HG03558 (cell line): Measurements from ENCODE around the gene MCTP2.

Experiments used
- ATAC-seq: cut with Tn5 transposase; IDR thresholded peaks from one replicate; pipeline ENCODE4 v1.9.1; 2021; ENCODE audit warnings: moderate number of reproducible peaks; ENCODE audit not compliant: unreplicated experiment; ENCODE audit errors: extremely low read depth

The MCTP2 gene

DNA sequence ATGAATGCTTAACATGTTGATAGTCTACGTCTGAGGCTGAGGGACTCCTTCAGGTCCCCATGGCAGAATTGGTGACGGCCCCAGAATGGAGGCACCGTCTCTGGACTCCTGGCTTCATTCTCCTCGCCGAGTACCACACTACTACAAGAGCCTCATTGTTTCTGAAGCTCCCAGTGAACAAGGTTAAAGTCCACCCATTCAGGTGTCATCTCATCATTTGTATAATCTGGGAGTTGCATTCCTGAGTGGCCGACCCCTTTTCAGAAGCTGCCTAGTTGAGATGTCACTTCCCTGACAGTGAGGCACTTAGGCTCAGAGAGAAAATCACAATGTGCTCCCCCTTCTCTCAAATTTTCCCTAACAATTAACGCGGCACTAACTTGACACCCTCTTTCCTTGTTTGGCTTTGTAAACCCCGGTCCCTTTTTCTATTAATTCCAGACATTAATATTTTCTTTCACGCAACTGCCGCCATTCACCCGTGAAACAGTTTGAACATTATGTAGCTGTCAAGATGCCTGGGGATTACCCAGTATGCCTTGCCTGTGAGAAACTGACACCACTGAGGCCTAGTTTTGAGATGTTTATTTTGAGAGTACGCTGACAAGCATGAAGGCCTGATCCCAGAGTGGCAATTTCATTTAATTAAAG is 105.6 kb downstream of the MCTP2 start:
- no peak for ATAC-seq

DNA sequence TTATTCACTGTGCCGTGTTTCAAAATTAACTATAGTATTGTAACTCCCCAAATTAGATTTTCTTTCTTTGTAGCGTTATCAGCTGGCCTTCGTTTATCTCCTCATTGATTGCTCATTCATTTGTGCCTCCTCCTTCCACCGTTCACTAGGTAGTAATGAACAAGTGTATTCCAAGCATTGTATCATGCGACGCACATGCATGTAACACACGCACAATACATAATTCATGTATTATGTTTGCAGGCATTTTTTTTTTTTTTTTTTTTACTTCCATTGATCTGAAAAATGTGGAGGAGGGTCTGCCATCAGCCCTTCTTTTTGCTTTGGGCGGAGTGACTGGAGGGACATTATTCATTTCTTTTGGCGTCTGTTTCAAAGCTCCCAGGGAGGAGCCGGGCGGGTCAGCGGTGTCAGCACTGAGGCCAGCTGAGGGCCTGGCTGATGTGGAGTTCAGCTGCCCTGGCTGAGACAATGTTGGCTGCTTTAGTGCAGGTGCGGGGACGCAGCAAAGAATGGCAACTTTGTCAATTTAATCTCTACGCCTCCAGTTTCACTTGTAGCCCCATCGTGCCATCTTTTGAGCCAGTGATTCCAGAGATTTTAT is 107.0 kb downstream of the MCTP2 start:
- no peak for ATAC-seq

DNA sequence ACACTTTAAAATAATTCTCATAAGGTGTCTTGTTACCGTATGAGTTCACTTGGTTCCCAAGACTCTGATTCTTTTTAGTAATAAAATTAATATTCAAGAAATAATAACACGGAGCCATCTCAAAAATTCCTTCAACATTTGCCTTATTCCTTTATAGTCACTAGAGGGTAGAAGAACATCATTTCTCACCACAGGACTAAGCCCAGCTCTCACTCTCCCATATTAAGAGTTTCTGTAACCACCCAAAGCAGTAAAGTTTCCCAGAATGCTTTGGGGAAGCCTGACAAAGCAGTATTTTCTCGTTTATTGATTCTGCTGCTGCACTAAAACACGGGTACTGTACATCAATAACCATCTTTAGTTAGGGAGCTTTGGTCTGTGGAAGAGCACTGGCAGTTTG is 114.9 kb downstream of the MCTP2 start:
- no peak for ATAC-seq

DNA sequence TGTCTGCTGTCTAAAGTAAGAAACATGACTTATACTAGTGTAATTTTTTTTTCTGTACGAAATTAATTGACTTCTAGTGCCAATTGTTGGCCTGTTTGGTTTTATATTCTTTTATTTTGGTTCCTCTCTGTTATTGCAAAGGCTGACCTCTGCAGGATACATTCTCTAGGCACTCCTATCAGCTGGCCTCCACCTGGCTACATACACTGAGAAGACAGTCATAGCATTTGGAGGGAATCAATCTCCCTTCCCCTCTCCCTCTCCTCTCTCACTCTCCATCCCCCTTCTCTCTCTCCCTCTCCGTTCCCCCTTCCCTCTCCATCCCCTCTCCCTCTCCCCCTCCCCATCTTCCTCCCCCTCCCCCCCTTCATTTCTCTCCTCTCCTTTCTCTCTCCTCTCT is 116.7 kb downstream of the MCTP2 start:
- ATAC-seq = no peak

DNA sequence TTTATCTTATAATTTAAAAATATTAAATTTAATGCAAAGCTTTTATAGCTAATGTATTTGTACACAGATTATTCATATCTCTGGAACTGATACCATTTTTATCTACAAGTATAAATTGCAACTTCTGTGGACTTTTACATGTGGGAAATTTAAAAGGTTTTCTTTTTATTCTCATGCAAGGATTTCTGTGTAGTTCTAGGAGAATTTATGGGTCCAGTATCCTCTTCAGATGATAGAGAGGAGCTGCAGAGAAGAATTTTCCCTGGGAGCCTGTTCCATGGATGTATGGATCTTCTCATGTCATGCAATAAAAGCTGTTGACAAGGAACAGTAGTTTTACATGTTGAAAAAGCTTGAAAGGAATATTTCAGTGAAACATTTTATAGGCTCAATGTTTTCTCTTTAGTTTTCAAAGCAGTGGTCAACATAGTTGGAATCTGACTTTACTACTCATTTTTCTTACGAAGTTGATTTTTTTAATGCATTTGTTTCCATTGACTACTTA is 119.7 kb downstream of the MCTP2 start:
- no peak for ATAC-seq

DNA sequence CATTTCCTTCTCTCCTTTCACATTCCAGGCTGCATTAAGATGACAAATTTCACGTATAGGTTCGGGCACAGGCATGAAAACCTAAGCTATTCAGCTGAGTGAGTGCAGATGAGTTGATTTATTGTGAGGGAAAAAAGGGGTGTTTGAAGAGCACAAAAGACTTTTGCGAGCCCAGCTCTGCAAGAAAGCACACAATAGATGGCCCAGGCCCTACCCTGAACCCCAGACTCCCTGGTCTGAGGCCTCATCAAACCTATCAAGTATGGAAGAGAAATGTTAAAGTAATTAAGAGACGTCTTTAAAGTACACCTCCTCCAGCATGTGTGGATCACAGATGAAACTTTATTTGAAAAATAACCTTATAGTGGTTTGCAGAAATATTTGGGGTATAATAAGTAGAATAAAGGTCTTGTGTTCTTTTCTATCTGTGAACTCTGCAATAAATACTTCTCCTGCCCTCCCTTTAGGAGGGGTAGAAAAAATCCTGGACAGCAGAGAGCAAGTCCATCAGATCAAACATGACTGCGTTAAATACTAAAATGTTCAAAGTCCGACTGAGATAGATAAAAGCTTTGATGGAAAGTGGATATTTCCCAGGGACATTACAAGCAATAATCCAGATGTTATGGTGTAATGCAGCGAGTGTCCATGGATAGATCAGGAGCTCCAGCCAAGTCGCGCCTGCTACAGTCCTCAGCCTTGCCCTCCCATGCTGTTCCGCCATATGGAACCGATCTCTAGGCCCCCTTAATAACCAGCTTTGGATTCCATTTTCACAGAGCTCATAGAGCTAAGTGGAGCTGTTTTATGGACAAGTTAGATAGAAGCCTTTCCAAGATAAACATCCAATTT is 121.5 kb downstream of the MCTP2 start:
- no peak for ATAC-seq

DNA sequence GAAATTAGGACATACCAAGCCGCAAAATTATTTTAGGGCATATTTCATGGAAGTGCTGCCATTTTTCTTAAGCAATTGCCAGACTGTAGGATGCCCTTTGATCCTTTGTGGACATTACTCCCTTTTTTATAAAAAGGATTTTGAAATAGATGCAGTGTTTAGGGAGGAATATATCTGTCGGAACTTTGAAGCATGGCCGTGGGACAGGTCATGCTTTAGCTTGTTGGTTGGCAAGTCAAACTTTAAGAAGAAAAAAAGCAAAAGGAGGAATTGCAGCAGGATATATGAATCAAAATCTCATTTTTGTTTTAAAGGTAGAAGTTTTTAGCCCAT is 122.1 kb downstream of the MCTP2 start:
- no peak for ATAC-seq

DNA sequence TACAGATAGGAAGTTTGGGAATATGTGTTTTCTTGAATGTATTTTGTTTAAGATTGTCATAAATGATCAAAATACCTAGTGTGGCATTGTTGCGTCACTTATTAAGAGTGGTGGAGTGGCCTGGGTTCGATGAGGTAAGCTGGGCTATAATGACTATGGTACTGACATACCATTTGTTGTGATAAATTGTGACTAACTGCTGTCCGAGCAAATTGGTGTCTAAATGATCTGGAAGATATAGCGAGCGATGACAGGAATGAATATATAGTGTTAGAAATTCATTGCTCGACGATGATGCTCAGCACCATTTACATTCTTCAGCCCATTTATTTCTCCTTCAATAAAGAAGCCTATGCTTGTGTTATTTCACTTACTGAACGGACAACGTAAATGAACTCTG is 123.3 kb downstream of the MCTP2 start:
- no peak for ATAC-seq

DNA sequence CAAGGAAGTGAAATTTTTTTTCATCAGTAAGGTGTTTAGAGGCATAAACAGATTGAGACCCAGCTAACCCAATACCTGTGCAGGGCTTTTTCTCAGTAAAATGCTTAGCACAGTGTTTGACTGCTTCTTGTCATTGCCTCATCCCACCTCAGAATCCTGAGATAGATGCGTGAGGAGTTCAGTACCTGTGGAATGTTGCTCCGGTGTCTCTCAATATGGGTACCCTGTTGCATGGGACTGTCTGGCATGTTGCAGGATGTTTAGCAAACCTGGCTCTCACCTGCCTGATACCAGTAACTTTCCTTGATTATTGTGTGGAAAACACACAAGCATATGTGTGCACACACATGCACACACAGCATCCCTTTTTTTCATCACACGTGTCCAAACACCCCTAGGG is 128.4 kb downstream of the MCTP2 start:
- ATAC-seq = no peak

DNA sequence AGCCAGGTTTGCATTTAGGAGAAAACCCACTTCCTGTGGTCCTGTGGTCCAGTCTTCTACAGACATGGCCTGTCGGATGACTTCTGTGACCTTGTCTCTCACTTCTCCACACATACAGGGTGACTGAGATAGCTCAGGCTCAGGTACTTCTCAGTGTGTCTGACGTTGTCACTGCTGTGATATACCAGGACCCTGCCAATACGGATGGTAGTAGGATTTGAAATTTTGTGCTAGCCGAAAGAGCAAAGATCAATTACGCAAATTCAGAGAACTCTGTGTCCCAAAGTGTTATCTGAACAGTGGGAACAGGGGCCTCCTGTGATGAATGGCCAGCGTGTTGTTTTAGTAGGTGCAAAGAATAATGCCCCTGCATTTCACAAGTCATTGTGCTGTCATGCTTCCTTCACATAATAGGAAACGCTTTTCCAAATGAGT is 128.9 kb downstream of the MCTP2 start:
- ATAC-seq = no peak

DNA sequence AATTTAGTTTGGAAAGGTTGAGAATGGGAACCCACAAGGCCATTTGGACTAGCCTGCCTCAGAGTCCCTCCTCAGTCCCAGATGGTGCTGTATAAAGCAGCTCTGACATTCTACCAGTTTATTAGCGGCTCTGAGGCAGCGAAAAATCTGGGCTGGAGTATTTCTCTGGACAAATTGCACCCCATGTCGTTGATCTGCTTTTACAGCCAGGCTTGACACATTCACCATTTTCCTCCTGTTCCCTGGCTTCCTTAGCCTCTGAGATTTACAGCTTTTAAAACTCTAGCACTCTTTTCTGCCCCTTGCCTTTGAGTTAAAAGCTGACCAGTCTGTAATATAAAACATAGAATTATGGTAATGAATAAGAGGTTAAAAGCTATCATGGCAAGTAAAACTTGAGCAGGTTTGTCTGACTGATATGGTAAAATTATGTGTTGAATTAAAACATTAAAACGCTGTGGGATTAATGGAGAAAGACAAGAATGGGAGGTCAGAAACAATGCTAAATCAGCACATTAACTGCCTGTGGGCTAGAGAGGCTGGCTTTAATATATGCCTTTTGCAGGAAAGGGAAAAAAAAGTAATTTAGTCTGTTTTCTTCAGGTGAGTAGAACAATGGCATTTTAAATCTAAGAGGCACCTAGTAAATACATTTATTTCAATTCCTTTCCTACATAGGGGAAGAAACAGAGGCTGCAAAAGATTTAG is 131.2 kb downstream of the MCTP2 start:
- ATAC-seq = no peak

DNA sequence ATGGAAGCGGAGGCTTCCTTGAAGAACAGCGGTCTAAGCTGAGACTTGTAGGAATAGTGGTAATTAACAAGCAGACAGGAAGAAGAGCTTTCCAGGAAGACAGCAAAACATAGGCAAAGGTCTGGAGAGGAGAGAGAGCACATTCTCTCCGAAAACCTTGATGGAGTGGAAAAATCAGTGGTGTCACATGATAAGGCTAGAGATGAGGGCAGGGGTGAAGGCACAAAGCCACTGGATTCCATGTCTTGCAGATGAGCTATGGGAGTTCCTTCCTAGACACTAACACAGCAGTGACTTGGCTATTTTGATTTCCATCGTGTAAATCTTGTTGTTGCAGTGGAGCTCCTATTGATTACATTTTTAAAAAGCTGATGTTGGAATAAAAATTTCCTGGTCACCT is 132.0 kb downstream of the MCTP2 start:
- no peak for ATAC-seq

DNA sequence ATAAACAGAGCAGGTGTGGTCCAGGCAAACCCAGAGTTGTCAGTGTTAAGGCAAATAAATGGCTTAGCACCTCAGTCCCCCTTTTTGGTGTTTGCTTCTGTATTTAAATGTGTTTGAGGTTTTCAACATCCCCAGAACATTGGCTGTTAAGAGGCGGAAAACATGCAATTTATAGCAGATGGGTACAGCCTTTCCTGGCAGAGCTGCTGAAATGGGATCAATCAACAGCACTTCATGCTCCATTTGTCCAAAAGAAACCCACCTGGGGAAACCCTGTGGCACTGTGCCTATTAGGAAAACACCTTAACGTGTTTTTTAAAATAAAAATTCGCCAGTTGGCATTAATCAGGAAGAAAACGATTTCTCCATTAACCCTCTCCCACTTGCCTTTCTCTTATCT is 135.4 kb downstream of the MCTP2 start:
- no peak for ATAC-seq

DNA sequence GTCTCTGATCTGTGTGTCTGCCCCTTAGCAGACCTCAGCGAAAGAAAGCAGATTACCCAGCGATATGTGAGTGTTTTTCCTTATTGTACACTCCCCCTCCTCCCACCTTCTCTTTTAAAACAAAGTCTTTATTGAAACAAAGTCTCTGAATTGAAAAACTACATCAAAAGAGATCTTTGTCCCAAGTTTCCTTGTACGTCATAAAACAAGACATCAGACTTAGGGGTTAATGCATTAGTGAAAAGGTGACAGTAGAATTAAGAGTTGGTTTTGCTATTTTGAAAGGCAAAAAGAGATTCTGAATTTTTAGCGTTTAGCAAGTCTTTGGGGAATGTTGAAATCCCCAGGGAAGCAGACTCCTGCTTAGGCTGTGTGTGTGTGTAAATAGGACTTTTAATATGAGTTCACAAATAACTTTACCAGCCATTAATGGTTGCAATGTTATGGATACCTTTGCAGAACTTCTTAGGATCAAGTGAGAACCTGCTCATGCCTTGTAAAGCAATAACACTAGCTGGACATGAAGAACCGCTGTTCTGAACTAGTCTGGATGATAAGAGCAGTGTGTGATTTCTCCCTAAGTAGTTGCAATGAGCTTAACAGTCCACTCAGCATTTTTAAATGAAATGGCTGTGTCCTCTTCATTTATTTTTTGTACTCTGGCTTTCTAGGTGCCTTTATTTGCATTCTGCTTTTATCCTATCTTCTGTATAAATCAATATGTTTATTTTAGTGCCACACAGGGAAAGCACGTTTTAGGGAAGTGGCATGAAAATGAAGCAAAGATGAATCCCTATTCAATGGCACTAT is 136.6 kb downstream of the MCTP2 start:
- no peak for ATAC-seq

DNA sequence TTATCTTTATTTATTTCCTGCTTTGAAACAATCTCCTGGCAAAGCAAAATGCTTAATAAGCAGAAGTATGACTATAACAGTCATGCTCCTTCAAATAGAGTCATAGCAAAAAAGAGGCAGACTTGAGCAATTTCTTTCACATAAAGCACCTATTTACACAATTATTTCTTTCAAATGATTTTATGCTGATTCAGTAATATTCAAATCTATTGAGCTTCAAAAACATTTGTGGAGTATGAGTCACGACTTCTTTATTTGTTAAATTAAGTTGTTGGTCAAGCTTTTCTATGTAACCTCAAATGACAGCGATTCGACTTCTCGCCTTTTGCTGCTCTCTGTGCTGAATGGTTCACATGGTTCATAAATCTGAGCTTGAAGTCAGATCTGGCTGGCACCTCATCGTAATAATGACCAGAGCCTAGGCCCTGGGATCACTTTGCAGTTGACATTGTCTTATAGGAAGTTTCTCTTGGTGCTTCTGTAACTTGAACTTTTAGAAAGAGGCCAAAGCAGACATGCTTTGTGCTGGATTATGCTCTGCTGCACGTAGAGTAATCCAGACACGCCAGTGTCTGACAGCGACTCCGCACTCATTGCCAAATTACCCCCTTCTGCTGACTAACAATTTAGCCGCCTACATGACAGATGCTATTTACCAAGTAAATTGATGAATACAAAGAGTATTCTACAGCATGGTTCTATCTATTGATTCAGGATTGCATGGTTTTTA is 139.0 kb downstream of the MCTP2 start:
- no peak for ATAC-seq

DNA sequence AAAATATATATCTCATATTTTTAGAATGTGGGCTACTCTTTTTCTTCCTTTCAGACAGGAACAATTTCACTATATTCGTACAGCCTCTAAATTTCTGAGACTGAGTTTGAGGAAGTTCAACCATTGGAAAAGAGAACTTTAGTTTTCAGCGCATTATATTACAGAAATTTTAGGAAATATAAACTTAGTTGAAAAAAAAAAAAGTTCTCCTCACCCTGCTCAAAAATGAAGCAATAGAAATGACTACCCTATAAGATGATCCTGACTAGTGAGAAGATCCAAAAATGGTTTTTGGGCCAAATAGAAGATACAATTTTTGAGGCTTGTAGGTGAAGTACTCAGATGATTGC is 139.6 kb downstream of the MCTP2 start:
- ATAC-seq = no peak

DNA sequence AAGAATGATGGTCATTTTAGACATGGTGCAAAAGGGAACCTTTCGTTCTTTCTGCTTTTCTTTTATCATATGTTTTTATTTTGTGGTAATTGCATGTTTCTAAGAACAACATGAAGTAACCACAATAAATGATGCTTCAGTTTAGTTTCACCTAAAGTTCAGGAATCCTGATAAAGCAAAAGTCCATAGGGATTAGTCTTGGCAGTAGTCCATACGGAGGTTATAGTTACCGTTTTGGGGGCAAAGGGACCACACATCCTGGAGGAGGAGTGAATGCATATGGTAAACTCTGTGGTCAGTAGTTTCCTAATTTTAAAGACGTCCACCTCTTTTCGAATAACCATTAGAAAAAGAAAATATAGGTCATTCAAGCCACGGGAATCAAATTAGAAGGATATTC is 141.5 kb downstream of the MCTP2 start:
- no peak for ATAC-seq

DNA sequence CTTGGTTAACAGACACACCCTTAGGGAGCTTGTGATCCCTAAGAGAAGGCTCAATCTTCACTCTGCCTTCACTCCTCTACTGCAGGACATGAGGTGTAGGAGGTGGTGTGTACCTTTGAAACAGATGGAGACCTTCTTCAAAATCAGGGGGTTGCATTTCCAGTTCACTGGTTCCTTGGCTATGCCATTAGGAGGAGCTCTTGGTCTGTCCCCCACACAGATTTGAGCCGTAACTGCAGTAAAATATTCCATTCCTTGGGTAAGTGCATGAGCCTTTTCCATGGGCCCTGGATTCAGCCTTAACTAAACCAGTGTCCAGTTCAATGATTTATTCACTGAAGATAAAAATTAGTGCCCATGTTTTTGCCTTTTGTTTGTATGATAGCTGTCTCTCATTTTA is 144.6 kb downstream of the MCTP2 start:
- ATAC-seq = no peak

DNA sequence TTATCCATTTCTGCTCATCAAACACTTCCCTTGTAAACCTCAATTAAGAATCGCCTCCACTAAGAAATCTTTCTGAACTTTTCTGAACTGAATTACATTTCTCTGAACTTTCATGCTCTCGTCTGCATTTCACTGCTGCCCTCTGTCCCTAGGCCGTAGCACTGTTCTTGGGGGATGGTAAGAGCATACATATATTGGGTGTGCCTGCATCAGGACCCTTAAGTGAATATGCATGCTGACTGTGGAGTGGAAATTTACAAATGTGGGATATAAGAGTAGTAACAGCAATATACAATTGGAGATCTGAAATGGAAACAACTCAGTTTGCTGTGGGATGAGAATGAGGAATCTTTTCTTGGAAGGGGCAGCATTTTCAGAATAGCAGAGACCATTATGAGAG is 148.6 kb downstream of the MCTP2 start:
- ATAC-seq = no peak
